ENCODE measurements around the gene ZNF718.

Gene ZNF718

GRCh38 chr4:107083-107443 lies 17.2 kb upstream of the ZNF718 start:
- H3K9me3 ChIP-seq (ENCODE audit: severe bottlenecking) = peaks cover 12% of the 10 kb centered on the region
- peaks cover 6% of the 10 kb centered on the region for H3K27me3 ChIP-seq (ENCODE audit: insufficient read depth, poor library complexity, severe bottlenecking)
- no peaks in the 10 kb centered on the region for H3K36me3 ChIP-seq (ENCODE audit: low read depth)
- DNase-seq (ENCODE audit: low spot score) (no peak), ATAC-seq (ENCODE audit: low read depth) (no peak)
- H3K4me3 ChIP-seq (ENCODE audit: severe bottlenecking) = no peak overlapping the region
- no peak for TF ChIP-seq CTCF (IDR thresholded peaks at IDR 0.05; ENCODE audit: poor library complexity, severe bottlenecking)
- H3K27ac ChIP-seq (ENCODE audit: poor library complexity, severe bottlenecking) = no peak overlapping the region
- H3K4me1 ChIP-seq (ENCODE audit: insufficient read depth, poor library complexity, severe bottlenecking) = no peaks in the 10 kb centered on the region

- no peak for ATAC-seq (ENCODE audit: low read depth)
- Histone ChIP-seq H3K4me1 (ENCODE audit: insufficient read depth, poor library complexity, severe bottlenecking) (no peaks in the 10 kb centered on the region), H3K9me3 (ENCODE audit: severe bottlenecking) (peaks cover 9% of the 10 kb centered on the region), H3K27me3 (ENCODE audit: insufficient read depth, poor library complexity, severe bottlenecking) (peaks cover 6% of the 10 kb centered on the region), H3K4me3 (ENCODE audit: severe bottlenecking) (no peak overlapping the region), H3K27ac (ENCODE audit: poor library complexity, severe bottlenecking) (no peak overlapping the region), H3K36me3 (ENCODE audit: low read depth) (no peaks in the 10 kb centered on the region)
- DNase-seq (ENCODE audit: low spot score) = no peak
- no peak for TF ChIP-seq CTCF (IDR thresholded peaks at IDR 0.05; ENCODE audit: poor library complexity, severe bottlenecking)
Measured at GRCh38 chr4:107444-108429, 16.6 kb upstream of the ZNF718 start.

GRCh38 chr4:112771-113170 lies 11.5 kb upstream of the ZNF718 start:
- no peaks in the 10 kb centered on the region for H3K36me3 ChIP-seq (ENCODE audit: low read depth)
- no peak overlapping the region for H3K27ac ChIP-seq (ENCODE audit: poor library complexity, severe bottlenecking)
- no peak overlapping the region for H3K4me3 ChIP-seq (ENCODE audit: severe bottlenecking)
- H3K4me1 ChIP-seq (ENCODE audit: insufficient read depth, poor library complexity, severe bottlenecking) = no peaks in the 10 kb centered on the region
- H3K9me3 ChIP-seq (ENCODE audit: severe bottlenecking) = no peaks in the 10 kb centered on the region
- TF ChIP-seq CTCF (IDR thresholded peaks at IDR 0.05; ENCODE audit: poor library complexity, severe bottlenecking) = no peak
- DNase-seq (ENCODE audit: low spot score) (no peak), ATAC-seq (ENCODE audit: low read depth) (no peak)
- H3K27me3 ChIP-seq (ENCODE audit: insufficient read depth, poor library complexity, severe bottlenecking) = peaks cover 6% of the 10 kb centered on the region

- H3K27me3 ChIP-seq (ENCODE audit: insufficient read depth, poor library complexity, severe bottlenecking) = no peaks in the 10 kb centered on the region
- TF ChIP-seq CTCF (IDR thresholded peaks at IDR 0.05; ENCODE audit: poor library complexity, severe bottlenecking) = no peak
- H3K36me3 ChIP-seq (ENCODE audit: low read depth) = no peaks in the 10 kb centered on the region
- DNase-seq (ENCODE audit: low spot score) = no peak
- H3K4me3 ChIP-seq (ENCODE audit: severe bottlenecking) = no peak overlapping the region
- ATAC-seq (ENCODE audit: low read depth) = no peak
- H3K27ac ChIP-seq (ENCODE audit: poor library complexity, severe bottlenecking) = no peak overlapping the region
- H3K4me1 ChIP-seq (ENCODE audit: insufficient read depth, poor library complexity, severe bottlenecking) = no peaks in the 10 kb centered on the region
- no peaks in the 10 kb centered on the region for H3K9me3 ChIP-seq (ENCODE audit: severe bottlenecking)
Measured at GRCh38 chr4:113732-114131, 10.6 kb upstream of the ZNF718 start.

- ATAC-seq (ENCODE audit: low read depth) (no peak), DNase-seq (ENCODE audit: low spot score) (no peak)
- Histone ChIP-seq H3K27me3 (ENCODE audit: insufficient read depth, poor library complexity, severe bottlenecking) (no peaks in the 10 kb centered on the region), H3K36me3 (ENCODE audit: low read depth) (no peaks in the 10 kb centered on the region), H3K4me3 (ENCODE audit: severe bottlenecking) (no peak overlapping the region), H3K4me1 (ENCODE audit: insufficient read depth, poor library complexity, severe bottlenecking) (no peaks in the 10 kb centered on the region), H3K9me3 (ENCODE audit: severe bottlenecking) (no peaks in the 10 kb centered on the region), H3K27ac (ENCODE audit: poor library complexity, severe bottlenecking) (no peak overlapping the region)
- TF ChIP-seq CTCF (IDR thresholded peaks at IDR 0.05; ENCODE audit: poor library complexity, severe bottlenecking) = no peak
Measured at GRCh38 chr4:114149-114548, 10.2 kb upstream of the ZNF718 start.

Measured in RWPE2 (cell line).